ENCODE measurements around the gene ZBTB17. TPM values are rescaled to one million over a fixed set of nuclear protein-coding genes. Genes with fewer than 3 reads are reported as not detected.

Gene ZBTB17
- total RNA-seq, 1 experiment from 2014 or later = 32.0 TPM

GRCh38 chr1:15948091-15948591, 27.8 kb downstream of the ZBTB17 start (continued):
- no peak for TF ChIP-seq ZNF512 (CRISPR knock-in tag; IDR thresholded peaks at IDR 0.05; ENCODE audit: borderline replicate concordance)
- no peak for TF ChIP-seq E2F1 (CRISPR knock-in tag; IDR thresholded peaks at IDR 0.05)
- TF ChIP-seq CREB1 (CRISPR knock-in tag; IDR thresholded peaks at IDR 0.05) = no peak

GRCh38 chr1:15947382-15948090, 28.4 kb downstream of the ZBTB17 start:
- Mint-ChIP-seq H3K36me3 (peaks cover 6% of the 10 kb centered on the region), H3K4me3 (no peak overlapping the region), H3K4me1 (peaks cover 45% of the 10 kb centered on the region), H3K27ac (peak overlapping the region; percentile 60), H3K27me3 (ENCODE audit: low read depth) (no peaks in the 10 kb centered on the region), H3K9me3 (no peaks in the 10 kb centered on the region)
- ATAC-seq (no peak), DNase-seq (ENCODE audit: low spot score) (no peak)
- TF ChIP-seq SMAD3 (CRISPR knock-in tag; IDR thresholded peaks at IDR 0.05; ENCODE audit: borderline replicate concordance) = no peak
- TF ChIP-seq ZNF671 (CRISPR knock-in tag; IDR thresholded peaks at IDR 0.05) = no peak
- no peak for TF ChIP-seq NFE2L1 (CRISPR knock-in tag; IDR thresholded peaks at IDR 0.05)
- no peak for TF ChIP-seq ZBTB43 (CRISPR knock-in tag; IDR thresholded peaks at IDR 0.05)
- TF ChIP-seq RELA (CRISPR knock-in tag; IDR thresholded peaks at IDR 0.05; ENCODE audit: borderline replicate concordance) = no peak
- TF ChIP-seq GRHL2 (CRISPR knock-in tag; IDR thresholded peaks at IDR 0.05; ENCODE audit: insufficient replicate concordance, severe bottlenecking) = no peak
- TF ChIP-seq MLX (CRISPR knock-in tag; IDR thresholded peaks at IDR 0.05) = no peak
- no peak for TF ChIP-seq MAX (CRISPR knock-in tag; IDR thresholded peaks at IDR 0.05)
- TF ChIP-seq TEAD4 (CRISPR knock-in tag; IDR thresholded peaks at IDR 0.05) = no peak
- no peak for TF ChIP-seq OVOL2 (CRISPR knock-in tag; IDR thresholded peaks at IDR 0.05; ENCODE audit: borderline replicate concordance)
- no peak for TF ChIP-seq PRDM15 (CRISPR knock-in tag; IDR thresholded peaks at IDR 0.05)
- no peak for TF ChIP-seq ETV6 (CRISPR knock-in tag; IDR thresholded peaks at IDR 0.05)
- TF ChIP-seq ZNF317 (CRISPR knock-in tag; IDR thresholded peaks at IDR 0.05; ENCODE audit: borderline replicate concordance, low read depth) = no peak
- TF ChIP-seq HMGA2 (CRISPR knock-in tag; IDR thresholded peaks at IDR 0.05) = no peak
- no peak for TF ChIP-seq ZNF396 (CRISPR knock-in tag; IDR thresholded peaks at IDR 0.05; ENCODE audit: borderline replicate concordance)
- no peak for TF ChIP-seq CREB1 (CRISPR knock-in tag; IDR thresholded peaks at IDR 0.05)
- TF ChIP-seq ESRRA (CRISPR knock-in tag; IDR thresholded peaks at IDR 0.05; ENCODE audit: borderline replicate concordance) = no peak
- ChIA-PET CTCF (interaction anchor here (0.7 to 3.3 kb wide), 10 partner anchors 10 to 156 kb away, joined by 3 to 26 read pairs (median 3); partner anchors contain the start of gene ZBTB17), POLR2A (no interaction called here)

Data from WTC11 (cell line).